Caco-2 (cell line): Measurements from ENCODE around the gene RILPL1. TPM values are rescaled to one million over a fixed set of nuclear protein-coding genes. Genes with fewer than 3 reads are reported as not detected.

Experiments used
- BruUV-seq: library from RNA; stranded (reverse); fragments of 400-500 nt; replicated peaks from 2 replicates; lab custom pipeline; 2021; lab: Mats Ljungman, UMichigan
- CTCF ChIA-PET: fragments of 300-600 bp; sonication (Branson Sonifier 250); formaldehyde crosslinking; loops from one replicate; lab custom pipeline; 2022; ENCODE audit warnings: antibody characterized with exemption; lab: Charles Lee
- POLR2A ChIA-PET: fragments of 300-600 bp; sonication (Branson Sonifier 250); formaldehyde crosslinking; loops from one replicate; lab custom pipeline; 2022; ENCODE audit warnings: antibody characterized with exemption; lab: Charles Lee
- DNase-seq, 2 experiments: peaks; one replicate each; pipeline versions ENCODE4 v3.0.0 to v3.0.0-alpha.2; 2020 to 2022
- H3K27me3 ChIP-seq: replicated peaks from 2 replicates; pipeline ENCODE4 v1.6.0; 2011; ENCODE audit warnings: low read length; ENCODE audit not compliant: control insufficient read depth, insufficient read depth
- H3K36me3 ChIP-seq: 2 replicates; pipeline ENCODE4 v1.5.1; 2011; ENCODE audit warnings: low read length; ENCODE audit not compliant: control insufficient read depth, insufficient read depth
- H3K4me1 ChIP-seq: fragments of 250-450 bp; sonication (Bioruptor Pico); 2 replicates; pipeline ENCODE4 v1.5.1; 2020; ENCODE audit warnings: mild to moderate bottlenecking
- H3K4me3 ChIP-seq: 2 replicates; pipeline ENCODE4 v1.5.1; 2011; ENCODE audit warnings: low read depth, mild to moderate bottlenecking, control low read depth, low read length
- H3K9me3 ChIP-seq: fragments of 250-450 bp; sonication (Bioruptor Pico); 2 replicates; pipeline ENCODE4 v1.5.1; 2020; ENCODE audit warnings: mild to moderate bottlenecking, moderate library complexity
- H3K27ac Mint-ChIP-seq: one replicate; pipeline ENCODE4 v1.8.0; 2022; ENCODE audit warnings: mixed read lengths; ENCODE audit not compliant: unreplicated experiment
- H3K27me3 Mint-ChIP-seq: one replicate; pipeline ENCODE4 v1.8.0; 2022; ENCODE audit warnings: mixed read lengths; ENCODE audit not compliant: insufficient read depth, unreplicated experiment
- H3K36me3 Mint-ChIP-seq: one replicate; pipeline ENCODE4 v1.8.0; 2022; ENCODE audit warnings: mild to moderate bottlenecking, mixed read lengths; ENCODE audit not compliant: insufficient read depth, unreplicated experiment
- H3K4me1 Mint-ChIP-seq: one replicate; pipeline ENCODE4 v1.8.0; 2022; ENCODE audit warnings: low read depth, mixed read lengths; ENCODE audit not compliant: unreplicated experiment
- H3K4me3 Mint-ChIP-seq: one replicate; pipeline ENCODE4 v1.8.0; 2022; ENCODE audit warnings: mild to moderate bottlenecking, moderate library complexity, mixed read lengths; ENCODE audit not compliant: unreplicated experiment
- H3K9me3 Mint-ChIP-seq: one replicate; pipeline ENCODE4 v1.8.0; 2022; ENCODE audit warnings: mixed read lengths; ENCODE audit not compliant: unreplicated experiment
- intact Hi-C: fragments of 100-400 bp; cut with micrococcal nuclease; formaldehyde crosslinking; loops from one replicate; pipeline ENCODE4 v1.10.0; 2022; ENCODE audit not compliant: unreplicated experiment
- total RNA-seq: library from RNA; stranded (reverse); gene quantifications from 2 replicates; pipeline ENCODE4 v1.2.3, GENCODE V29; 2022
- TF ChIP-seq, protein P1 (sequence below), 2 experiments: fragments of 200-600 bp in 1 of 2; IDR thresholded peaks; 1 replicate in 1 of 2; 2 replicates in 1 of 2; pipeline versions ENCODE4 v1.5.1 to v1.8.0; 2011 to 2022; ENCODE audit warnings: antibody characterized with exemption in 1 of 2, control low read depth in 1 of 2, inconsistent platforms in 1 of 2, low read depth in 1 of 2, low read length in 1 of 2, mild to moderate bottlenecking in 1 of 2, moderate library complexity in 1 of 2; ENCODE audit not compliant: insufficient read depth in 1 of 2, severe bottlenecking in 1 of 2, unreplicated experiment in 1 of 2

RILPL1 gene
- total RNA-seq, 1 experiment from 2014 or later, result 16.2 TPM

DNA sequence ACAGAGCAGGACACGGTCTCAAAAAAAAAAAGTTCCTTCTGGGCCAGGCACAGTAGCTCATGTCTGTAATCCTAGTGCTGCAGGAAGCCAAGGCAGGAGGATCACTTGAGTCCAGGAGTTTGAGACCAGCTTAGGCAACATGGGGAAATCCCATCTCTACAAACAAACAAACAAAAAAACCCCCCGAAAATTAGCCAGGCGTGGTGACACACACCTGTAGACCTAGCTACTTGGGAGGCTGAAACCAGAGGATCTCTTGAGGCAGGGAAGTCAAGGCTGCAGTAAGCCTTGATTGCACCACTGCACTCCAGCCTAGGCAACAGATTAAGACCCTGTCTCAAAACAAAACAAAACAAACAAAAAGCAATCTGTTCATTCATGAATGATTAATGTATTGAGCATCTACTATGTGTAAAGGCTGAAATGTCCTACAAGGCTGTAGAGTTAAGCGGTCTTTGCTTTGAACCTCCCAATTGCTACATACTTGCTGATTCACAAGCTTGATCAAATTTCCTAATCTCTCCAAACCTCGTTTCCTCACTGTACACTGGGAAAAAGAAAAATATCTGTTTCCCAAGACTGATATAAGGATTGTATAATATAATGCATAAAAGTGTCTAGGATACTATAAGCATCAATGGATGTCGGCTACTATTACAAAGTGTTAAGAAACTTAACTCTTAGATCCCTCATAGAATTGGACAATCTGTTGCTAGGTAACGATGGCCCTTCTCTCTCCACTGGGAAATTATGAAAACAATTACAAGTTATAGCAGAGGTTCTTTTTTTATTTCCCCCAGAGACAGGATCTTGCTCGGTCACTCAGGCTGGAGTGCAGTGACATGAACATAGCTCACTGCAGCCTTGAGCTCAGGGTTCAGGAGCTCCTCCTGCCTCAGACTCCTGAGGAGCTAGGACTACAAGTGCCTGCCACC is 89.2 kb downstream of the RILPL1 start:
- Histone ChIP-seq H3K4me1 (peaks cover 4% of the 10 kb centered on the region; the same call in 1 of the 2 replicates), H3K27me3 (no peaks in the 10 kb centered on the region), H3K36me3 (no peaks in the 10 kb centered on the region), H3K9me3 (no peaks in the 10 kb centered on the region), H3K4me3 (no peak overlapping the region)
- no peaks in the 10 kb centered on the region for H3K27me3 Mint-ChIP-seq
- no peak overlapping the region for H3K4me3 Mint-ChIP-seq
- no peak overlapping the region for H3K27ac Mint-ChIP-seq
- POLR2A ChIA-PET, result no interaction called here
- BruUV-seq, result no TSS peak
- intact Hi-C loops, result no loop called here
- TF ChIP-seq, protein P1, sequence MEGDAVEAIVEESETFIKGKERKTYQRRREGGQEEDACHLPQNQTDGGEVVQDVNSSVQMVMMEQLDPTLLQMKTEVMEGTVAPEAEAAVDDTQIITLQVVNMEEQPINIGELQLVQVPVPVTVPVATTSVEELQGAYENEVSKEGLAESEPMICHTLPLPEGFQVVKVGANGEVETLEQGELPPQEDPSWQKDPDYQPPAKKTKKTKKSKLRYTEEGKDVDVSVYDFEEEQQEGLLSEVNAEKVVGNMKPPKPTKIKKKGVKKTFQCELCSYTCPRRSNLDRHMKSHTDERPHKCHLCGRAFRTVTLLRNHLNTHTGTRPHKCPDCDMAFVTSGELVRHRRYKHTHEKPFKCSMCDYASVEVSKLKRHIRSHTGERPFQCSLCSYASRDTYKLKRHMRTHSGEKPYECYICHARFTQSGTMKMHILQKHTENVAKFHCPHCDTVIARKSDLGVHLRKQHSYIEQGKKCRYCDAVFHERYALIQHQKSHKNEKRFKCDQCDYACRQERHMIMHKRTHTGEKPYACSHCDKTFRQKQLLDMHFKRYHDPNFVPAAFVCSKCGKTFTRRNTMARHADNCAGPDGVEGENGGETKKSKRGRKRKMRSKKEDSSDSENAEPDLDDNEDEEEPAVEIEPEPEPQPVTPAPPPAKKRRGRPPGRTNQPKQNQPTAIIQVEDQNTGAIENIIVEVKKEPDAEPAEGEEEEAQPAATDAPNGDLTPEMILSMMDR (IDR thresholded peaks at IDR 0.05; ENCODE audit: insufficient read depth in 1 of 2, low read depth in 1 of 2, low read length in 1 of 2, severe bottlenecking in 1 of 2, unreplicated experiment in 1 of 2), result no peak
- no peaks in the 10 kb centered on the region for H3K36me3 Mint-ChIP-seq
- H3K4me1 Mint-ChIP-seq, result peaks cover 6% of the 10 kb centered on the region
- CTCF ChIA-PET, result no interaction called here
- DNase-seq, result no peak
- no peaks in the 10 kb centered on the region for H3K9me3 Mint-ChIP-seq

DNA sequence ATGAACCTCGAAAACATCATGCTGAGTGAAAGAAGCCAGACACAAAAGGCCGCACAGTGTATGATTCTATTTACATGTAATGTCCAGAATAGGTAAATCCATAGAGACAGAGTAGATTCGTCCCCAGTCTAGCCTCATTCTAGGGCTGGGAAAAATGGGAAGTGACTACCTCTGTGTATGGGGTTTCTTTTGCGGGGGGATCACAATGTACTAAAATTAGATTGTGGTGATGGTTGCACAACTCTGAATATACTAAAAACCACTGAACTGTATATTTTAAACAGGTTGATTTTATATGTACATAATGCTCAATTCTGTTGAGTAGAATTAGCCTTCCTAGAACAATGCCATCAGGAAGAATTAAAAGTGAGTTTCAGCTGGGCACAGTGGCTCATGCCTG is 90.7 kb downstream of the RILPL1 start:
- ChIA-PET CTCF (no interaction called here), POLR2A (no interaction called here)
- Histone ChIP-seq H3K27me3 (no peaks in the 10 kb centered on the region), H3K4me1 (no peaks in the 10 kb centered on the region; the same call in 1 of the 2 replicates), H3K36me3 (no peaks in the 10 kb centered on the region), H3K9me3 (no peaks in the 10 kb centered on the region), H3K4me3 (no peak overlapping the region)
- no peaks in the 10 kb centered on the region for H3K4me1 Mint-ChIP-seq
- TF ChIP-seq, protein P1 (IDR thresholded peaks at IDR 0.05; ENCODE audit: insufficient read depth in 1 of 2, low read depth in 1 of 2, low read length in 1 of 2, severe bottlenecking in 1 of 2, unreplicated experiment in 1 of 2), result no peak
- no peak for DNase-seq
- intact Hi-C loops, result no loop called here
- BruUV-seq, result no TSS peak
- no peaks in the 10 kb centered on the region for H3K9me3 Mint-ChIP-seq
- no peaks in the 10 kb centered on the region for H3K27me3 Mint-ChIP-seq
- H3K4me3 Mint-ChIP-seq, result no peak overlapping the region
- no peaks in the 10 kb centered on the region for H3K36me3 Mint-ChIP-seq
- H3K27ac Mint-ChIP-seq, result no peak overlapping the region

DNA sequence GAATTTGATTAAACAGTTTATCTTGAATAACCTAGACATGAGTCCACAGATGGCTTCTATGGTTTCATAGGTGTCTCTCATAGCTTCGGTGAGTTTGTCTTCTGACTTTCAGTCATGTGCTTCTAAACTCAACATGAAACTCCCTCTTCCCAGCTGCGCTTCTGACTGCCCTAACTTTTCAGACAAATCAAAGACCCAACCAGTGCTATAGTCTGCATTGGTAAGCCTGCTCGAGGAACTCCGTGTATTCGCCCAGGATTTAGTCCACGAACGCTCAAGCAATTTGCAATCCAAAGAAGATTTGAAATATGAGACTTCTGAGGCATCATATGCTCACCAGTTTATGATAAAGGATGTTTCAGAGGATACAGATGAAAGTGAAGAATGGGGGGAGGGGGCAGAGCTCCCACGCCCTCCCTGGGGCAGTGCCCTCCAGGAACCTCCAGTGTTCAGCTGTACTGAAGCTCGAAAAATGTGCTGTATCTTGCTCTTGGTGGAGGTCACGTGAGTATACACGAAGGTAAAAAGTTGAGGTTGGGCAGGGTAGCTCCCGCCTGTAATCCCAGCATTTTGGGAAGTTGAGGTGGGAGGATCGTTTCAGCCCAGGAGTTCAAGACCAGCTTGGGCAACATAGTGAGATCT is 91.9 kb downstream of the RILPL1 start:
- H3K27me3 Mint-ChIP-seq, result no peaks in the 10 kb centered on the region
- H3K36me3 Mint-ChIP-seq, result no peaks in the 10 kb centered on the region
- Histone ChIP-seq H3K36me3 (no peaks in the 10 kb centered on the region), H3K27me3 (no peaks in the 10 kb centered on the region), H3K4me1 (no peaks in the 10 kb centered on the region; the same call in 1 of the 2 replicates), H3K9me3 (no peaks in the 10 kb centered on the region), H3K4me3 (no peak overlapping the region)
- TF ChIP-seq, protein P1 (IDR thresholded peaks at IDR 0.05; ENCODE audit: insufficient read depth in 1 of 2, low read depth in 1 of 2, low read length in 1 of 2, severe bottlenecking in 1 of 2, unreplicated experiment in 1 of 2), result no peak
- no peak for DNase-seq
- H3K9me3 Mint-ChIP-seq, result no peaks in the 10 kb centered on the region
- H3K4me3 Mint-ChIP-seq, result no peak overlapping the region
- no peak overlapping the region for H3K27ac Mint-ChIP-seq
- intact Hi-C loops, result no loop called here
- no TSS peak for BruUV-seq
- no peaks in the 10 kb centered on the region for H3K4me1 Mint-ChIP-seq
- POLR2A ChIA-PET, result no interaction called here
- CTCF ChIA-PET, result no interaction called here
